DMS 273 (cell line): ENCODE measurements around the gene SVIL.

Experiments
- DNase-seq: peaks from one replicate; lab custom pipeline; 2025; ENCODE audit not compliant: unreplicated experiment; lab: John Stamatoyannopoulos, UW

SVIL gene

GRCh38 chr10:29431711-29432110 is 203.1 kb downstream of the SVIL start:
- no peak for DNase-seq

GRCh38 chr10:29430101-29430500 is 204.7 kb downstream of the SVIL start:
- DNase-seq, result peak; percentile 0

- DNase-seq, result no peak
These were observed 206.3 kb downstream of the SVIL start for GRCh38 chr10:29428486-29428885.

GRCh38 chr10:29427667-29428066 is 207.1 kb downstream of the SVIL start:
- no peak for DNase-seq

GRCh38 chr10:29426420-29426819 is 208.4 kb downstream of the SVIL start:
- DNase-seq, result no peak

- DNase-seq, result no peak
These were observed 210.8 kb downstream of the SVIL start for GRCh38 chr10:29424017-29424416.

GRCh38 chr10:29420744-29421143 is 214.0 kb downstream of the SVIL start:
- no peak for DNase-seq

- no peak for DNase-seq
These were observed 217.4 kb downstream of the SVIL start for GRCh38 chr10:29417324-29417723.

GRCh38 chr10:29415876-29416275 is 218.9 kb downstream of the SVIL start:
- DNase-seq, result no peak

GRCh38 chr10:29414501-29414900 is 220.3 kb downstream of the SVIL start:
- no peak for DNase-seq

GRCh38 chr10:29412485-29412884 is 222.3 kb downstream of the SVIL start:
- DNase-seq, result no peak

- DNase-seq, result no peak
These were observed 223.0 kb downstream of the SVIL start for GRCh38 chr10:29411666-29412315.

- DNase-seq, result peak; percentile 77
These were observed 225.3 kb downstream of the SVIL start for GRCh38 chr10:29409241-29410054.

GRCh38 chr10:29408847-29409240 is 225.9 kb downstream of the SVIL start:
- DNase-seq, result peak; percentile 23
